ENCODE data around the gene CD99.

- TF ChIP-seq JUND (IDR thresholded peaks at IDR 0.05) (no peak), CTCF (IDR thresholded peaks at IDR 0.05; ENCODE audit: low read depth, low read length, missing input control) (no peak)
Measured at GRCh38 chrX:2740672-2741071, 49.6 kb downstream of the CD99 start.

Data from liver (tissue), 3 donors.